T-cell (primary cell): ENCODE measurements around the gene CBLC. TPM values are rescaled to one million over a fixed set of nuclear protein-coding genes. Genes with fewer than 3 reads are reported as not detected.

ENCODE experiments used
- ATAC-seq, 4 experiments: fragments of 200-7000 bp in 3 of 4; fragments of 150-1000 bp in 1 of 4; cut with Tn5 transposase; replicated peaks in 1 of 4; 1 replicate in 3 of 4; 2 replicates in 1 of 4; pipeline ENCODE4 v1.10.0; 2021; ENCODE audit warnings: moderate library complexity in 3 of 4, mild to moderate bottlenecking in 2 of 4, moderate number of reproducible peaks in 1 of 4
- CTCF ChIA-PET, 2 donors: fragments of 300-600 bp; sonication (Branson Sonifier 250); formaldehyde crosslinking; loops; one replicate each; lab custom pipeline; 2022; ENCODE audit warnings: antibody characterized with exemption in 2 of 2; lab: Charles Lee
- POLR2A ChIA-PET, 2 donors: fragments of 300-600 bp; sonication (Branson Sonifier 250); formaldehyde crosslinking; loops; one replicate each; lab custom pipeline; 2022; ENCODE audit warnings: antibody characterized with exemption in 2 of 2; lab: Charles Lee
- DNase-seq, 35 experiments: peaks; one replicate each; pipeline versions ENCODE4 v3.0.0 to v3.0.0-alpha.2; 2013 to 2023
- H3K27ac ChIP-seq: one replicate; pipeline ENCODE4 v1.5.1; 2013; ENCODE audit warnings: low read length
- H3K27me3 ChIP-seq, 2 experiments: replicated peaks in 1 of 2; 1 replicate in 1 of 2; 2 replicates in 1 of 2; pipeline versions ENCODE4 v1.6.1 to v1.7.0; 2013; ENCODE audit warnings: low read length in 1 of 2, mixed read lengths in 1 of 2; ENCODE audit not compliant: control insufficient read depth in 2 of 2, insufficient read depth in 2 of 2; ENCODE audit errors: extremely low read depth in 1 of 2
- H3K36me3 ChIP-seq, 2 donors: 1 replicate in 1 of 2; 2 replicates in 1 of 2; pipeline versions ENCODE4 v1.6.1 to v1.7.0; 2013; ENCODE audit warnings: low read length in 1 of 2; ENCODE audit not compliant: control insufficient read depth in 2 of 2, insufficient read depth in 1 of 2; ENCODE audit errors: extremely low read depth in 1 of 2
- H3K4me1 ChIP-seq, 2 experiments: 1 replicate in 1 of 2; 2 replicates in 1 of 2; pipeline versions ENCODE4 v1.6.1 to v1.7.0; 2013; ENCODE audit warnings: low read length in 2 of 2, mixed read lengths in 1 of 2; ENCODE audit not compliant: insufficient read depth in 2 of 2, control insufficient read depth in 1 of 2; ENCODE audit errors: extremely low read depth in 1 of 2
- H3K4me3 ChIP-seq, 2 donors: 1 replicate in 1 of 2; 2 replicates in 1 of 2; pipeline versions ENCODE4 v1.5.1 to v1.7.0; 2013; ENCODE audit warnings: mild to moderate bottlenecking in 2 of 2, low read length in 1 of 2, moderate library complexity in 1 of 2; ENCODE audit not compliant: control insufficient read depth in 1 of 2; ENCODE audit errors: extremely low read depth in 1 of 2
- H3K9me3 ChIP-seq: 2 replicates; pipeline ENCODE4 v1.7.0; 2013
- H3K27ac Mint-ChIP-seq, 2 donors: one replicate each; pipeline ENCODE4 v1.8.0; 2020 to 2021; ENCODE audit warnings: mild to moderate bottlenecking in 2 of 2, mixed read lengths in 2 of 2
- H3K27me3 Mint-ChIP-seq, 2 donors: one replicate each; pipeline ENCODE4 v1.8.0; 2021 to 2022; ENCODE audit warnings: mixed read lengths in 2 of 2
- H3K36me3 Mint-ChIP-seq: one replicate; pipeline ENCODE4 v1.8.0; 2021; ENCODE audit warnings: mixed read lengths
- H3K4me1 Mint-ChIP-seq, 3 donors: one replicate each; pipeline ENCODE4 v1.8.0; 2020 to 2022; ENCODE audit warnings: mixed read lengths in 3 of 3, mild to moderate bottlenecking in 1 of 3
- H3K4me3 Mint-ChIP-seq, 3 donors: one replicate each; pipeline ENCODE4 v1.8.0; 2020 to 2022; ENCODE audit warnings: mild to moderate bottlenecking in 3 of 3, mixed read lengths in 3 of 3, moderate library complexity in 3 of 3
- H3K9me3 Mint-ChIP-seq, 3 donors: one replicate each; pipeline ENCODE4 v1.8.0; 2020 to 2022; ENCODE audit warnings: mixed read lengths in 3 of 3
- WGBS: methylation state at CpG from one replicate; pipeline ENCODE4 v1.1.5; 2013; ENCODE audit warnings: missing lambda C conversion rate; ENCODE audit not compliant: insufficient coverage; 5-methylcytosine and 5-hydroxymethylcytosine counted together
- total RNA-seq, 35 experiments: library from RNA in 6 of 35; stranded (reverse) in 6 of 35; fragments of 120-200 nt in 1 of 35; gene quantifications; one replicate each; pipeline versions ENCODE4 v1.2.1 to v1.2.4 and lab custom pipeline; 2013 to 2026

Gene CBLC
- total RNA-seq, 5 donors from 2014 or later (not counting 1 experiment from before 2014, with no cell fraction given), result 0.25 to 0.30 TPM; not detected in 3

DNA sequence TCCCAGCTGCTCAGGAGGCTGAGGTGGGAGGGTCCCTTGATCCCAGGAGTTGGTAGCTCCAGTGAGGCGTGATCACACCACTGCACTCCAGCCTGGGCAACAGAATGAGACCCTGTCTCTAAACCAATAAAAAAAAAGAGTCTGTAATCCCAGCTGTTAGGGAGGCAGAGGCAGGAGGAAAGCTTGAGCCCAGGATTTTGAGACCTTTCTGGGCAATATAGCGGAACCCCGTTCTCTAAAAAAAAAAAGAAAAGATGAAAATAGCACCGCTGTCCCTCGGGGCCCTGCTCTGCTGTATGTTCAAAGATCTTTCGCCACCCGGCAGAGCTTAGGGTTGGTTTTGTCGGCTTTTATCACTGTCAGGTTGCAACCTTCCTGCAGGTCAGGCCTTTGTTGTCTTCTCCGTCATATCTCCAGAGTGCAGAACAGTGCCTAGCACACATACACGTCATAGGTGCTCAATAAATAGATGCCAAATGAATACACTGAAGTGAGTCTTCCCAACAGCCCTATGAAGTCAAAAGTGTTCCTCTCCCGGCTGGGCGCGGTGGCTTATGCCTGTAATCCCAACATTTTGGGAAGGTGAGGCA lies 17.8 kb downstream of the CBLC start:
- Histone ChIP-seq H3K4me3 (no peak overlapping the region), H3K9me3 (no peaks in the 10 kb centered on the region), H3K4me1 (peaks cover 2 to 21% of the 10 kb centered on the region in 2 experiments), H3K27me3 (peaks cover 0 to 5% of the 10 kb centered on the region in 2 experiments), H3K36me3 (no peaks in the 10 kb centered on the region), H3K27ac (no peak overlapping the region)
- Mint-ChIP-seq H3K9me3 (no peaks in the 10 kb centered on the region), H3K27ac (no peak overlapping the region), H3K27me3 (no peaks in the 10 kb centered on the region), H3K36me3 (no peaks in the 10 kb centered on the region), H3K4me3 (no peak overlapping the region), H3K4me1 (peaks cover 15 to 32% (median 22%) of the 10 kb centered on the region in 3 donors)
- WGBS, result 92% methylated on average over 5 of the region's 13 CpGs
- POLR2A ChIA-PET, result no interaction called here
- CTCF ChIA-PET, result interaction anchor here (0.6 to 0.7 kb wide), 2 partner anchors 67 to 102 kb away, joined by 3 to 4 read pairs; no protein-coding TSS in a partner anchor
- ATAC-seq, result no peak
- DNase-seq, result no peak

DNA sequence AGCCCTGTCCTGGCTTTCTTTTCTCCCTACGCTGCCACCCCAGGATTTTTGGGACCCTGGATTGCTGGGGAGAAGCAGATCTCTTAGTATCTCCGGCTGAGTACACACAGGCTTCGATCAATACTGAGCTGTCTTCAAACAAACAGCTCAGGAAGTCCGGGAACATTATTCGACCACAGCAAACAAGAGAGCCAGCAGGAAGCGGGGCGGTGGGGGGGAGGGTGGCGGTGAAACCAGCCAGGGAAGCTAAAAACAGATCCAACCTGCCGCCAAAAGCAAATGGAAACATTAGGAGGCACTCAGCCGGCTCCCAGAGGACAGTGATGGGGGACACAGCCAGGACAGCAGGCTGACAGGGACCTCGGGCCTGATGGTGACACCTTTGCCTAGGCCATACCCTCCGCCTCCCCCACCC lies 19.0 kb downstream of the CBLC start:
- H3K27ac Mint-ChIP-seq, result peak overlapping the region; percentile 81 to 82
- peaks cover 15 to 32% (median 22%) of the 10 kb centered on the region in 3 donors for H3K4me1 Mint-ChIP-seq
- ATAC-seq (peak in 2 of 4 experiments; percentile 40 to 60), DNase-seq (peak in 5 of 35 experiments; percentile 2 to 23 (median 15))
- no peaks in the 10 kb centered on the region for H3K9me3 ChIP-seq
- H3K27ac ChIP-seq, result no peak overlapping the region
- WGBS, result 17% methylated on average over 7 of the region's 12 CpGs
- H3K27me3 ChIP-seq, result peaks cover 0 to 5% of the 10 kb centered on the region in 2 experiments
- CTCF ChIA-PET, result interaction anchor here in 1 of 2 donors (0.6 kb wide), 1 partner anchor 632 kb away, joined by 5 read pairs; the partner anchor contains the start of gene ZNF226
- no peaks in the 10 kb centered on the region for H3K9me3 Mint-ChIP-seq
- no peaks in the 10 kb centered on the region for H3K36me3 Mint-ChIP-seq
- POLR2A ChIA-PET, result interaction anchor here in 1 of 2 donors (0.6 kb wide), 1 partner anchor 49 kb away, joined by 4 read pairs; the partner anchor contains the start of gene NECTIN2
- H3K4me1 ChIP-seq, result peaks cover 2 to 21% of the 10 kb centered on the region in 2 experiments
- H3K36me3 ChIP-seq, result no peaks in the 10 kb centered on the region
- H3K4me3 ChIP-seq, result no peak overlapping the region
- peak overlapping the region in 2 of 3 donors; percentile 22 to 36 for H3K4me3 Mint-ChIP-seq
- no peaks in the 10 kb centered on the region for H3K27me3 Mint-ChIP-seq

DNA sequence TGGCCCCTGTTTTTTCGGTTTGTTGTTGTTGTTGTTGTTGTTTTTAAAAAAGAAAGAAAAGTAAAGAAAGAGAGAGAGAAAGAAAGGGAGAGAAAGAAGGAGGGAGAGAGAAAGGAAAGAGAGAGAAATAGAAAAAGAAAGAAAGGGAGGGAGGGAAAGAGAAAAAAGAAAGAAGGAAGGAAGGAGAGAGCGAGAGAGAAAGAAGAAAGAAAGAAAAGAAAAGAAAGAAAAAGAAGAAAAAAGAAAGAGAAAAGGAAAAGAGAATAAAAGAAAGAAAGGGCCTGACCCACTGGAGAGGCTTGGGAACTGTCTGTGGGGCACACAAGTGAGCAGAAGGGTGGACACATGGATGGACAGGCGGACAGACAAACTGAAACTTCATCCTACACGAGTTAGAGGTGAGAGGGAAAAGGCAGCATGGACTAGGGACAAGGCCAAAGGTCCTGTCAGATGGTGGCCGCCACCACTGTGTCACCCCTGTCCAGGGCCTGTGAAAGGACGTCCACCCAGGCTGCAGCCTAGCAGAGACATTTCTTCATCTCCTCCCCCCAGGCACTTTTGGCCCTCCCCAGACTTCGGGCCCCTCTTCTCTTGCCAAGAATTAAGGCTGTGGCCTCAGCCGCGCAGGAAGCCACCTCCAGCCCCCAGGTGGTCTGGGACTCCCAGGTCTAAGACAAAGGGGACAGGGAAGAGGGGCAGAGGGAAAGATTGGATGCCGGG lies 22.1 kb downstream of the CBLC start:
- peaks cover 0 to 5% of the 10 kb centered on the region in 2 donors for H3K27me3 Mint-ChIP-seq
- WGBS, result 100% methylated on average over 2 of the region's 10 CpGs
- CTCF ChIA-PET, result no interaction called here
- Histone ChIP-seq H3K27ac (no peak overlapping the region), H3K9me3 (no peaks in the 10 kb centered on the region), H3K36me3 (no peaks in the 10 kb centered on the region), H3K27me3 (peaks cover 0 to 4% of the 10 kb centered on the region in 2 experiments), H3K4me1 (peaks cover 2 to 21% of the 10 kb centered on the region in 2 experiments), H3K4me3 (no peak overlapping the region)
- ATAC-seq (no peak), DNase-seq (no peak)
- no peaks in the 10 kb centered on the region for H3K9me3 Mint-ChIP-seq
- peaks cover 15 to 32% (median 22%) of the 10 kb centered on the region in 3 donors for H3K4me1 Mint-ChIP-seq
- no peak overlapping the region for H3K4me3 Mint-ChIP-seq
- no peak overlapping the region for H3K27ac Mint-ChIP-seq
- POLR2A ChIA-PET, result no interaction called here
- no peaks in the 10 kb centered on the region for H3K36me3 Mint-ChIP-seq

DNA sequence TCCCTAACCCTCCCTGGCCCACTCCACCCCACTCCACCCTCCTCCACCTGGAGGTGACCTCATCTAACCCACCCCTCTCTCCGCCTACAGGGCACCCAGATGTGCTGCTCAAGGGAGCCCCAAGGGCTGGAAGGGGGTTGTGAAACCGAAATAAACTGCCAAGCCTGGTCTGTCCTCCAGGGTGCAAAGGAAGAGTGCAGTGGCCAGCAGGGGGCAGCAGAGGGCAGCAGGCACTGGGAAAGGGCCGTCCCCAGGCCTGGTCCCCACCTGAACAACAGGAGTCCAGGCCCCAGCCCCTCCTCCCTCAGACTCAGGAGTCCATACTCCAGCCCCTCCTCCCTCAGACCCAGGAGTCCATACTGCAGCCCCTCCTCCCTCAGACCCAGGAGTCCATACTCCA lies 22.8 kb downstream of the CBLC start:
- ChIA-PET POLR2A (no interaction called here), CTCF (no interaction called here)
- Mint-ChIP-seq H3K4me3 (no peak overlapping the region), H3K27ac (no peak overlapping the region), H3K9me3 (no peaks in the 10 kb centered on the region), H3K27me3 (peaks cover 0 to 5% of the 10 kb centered on the region in 2 donors), H3K36me3 (no peaks in the 10 kb centered on the region), H3K4me1 (peaks cover 15 to 32% (median 22%) of the 10 kb centered on the region in 3 donors)
- no peak overlapping the region for H3K27ac ChIP-seq
- H3K9me3 ChIP-seq, result no peaks in the 10 kb centered on the region
- no peak overlapping the region for H3K4me3 ChIP-seq
- ATAC-seq (peak; percentile 83 to 97 (median 86)), DNase-seq (peak; percentile 37 to 87 (median 74))
- no peaks in the 10 kb centered on the region for H3K36me3 ChIP-seq
- peaks cover 2 to 20% of the 10 kb centered on the region in 2 experiments for H3K4me1 ChIP-seq
- H3K27me3 ChIP-seq, result peaks cover 0 to 4% of the 10 kb centered on the region in 2 experiments
- 0% methylated on average over 2 of the region's 3 CpGs for WGBS

DNA sequence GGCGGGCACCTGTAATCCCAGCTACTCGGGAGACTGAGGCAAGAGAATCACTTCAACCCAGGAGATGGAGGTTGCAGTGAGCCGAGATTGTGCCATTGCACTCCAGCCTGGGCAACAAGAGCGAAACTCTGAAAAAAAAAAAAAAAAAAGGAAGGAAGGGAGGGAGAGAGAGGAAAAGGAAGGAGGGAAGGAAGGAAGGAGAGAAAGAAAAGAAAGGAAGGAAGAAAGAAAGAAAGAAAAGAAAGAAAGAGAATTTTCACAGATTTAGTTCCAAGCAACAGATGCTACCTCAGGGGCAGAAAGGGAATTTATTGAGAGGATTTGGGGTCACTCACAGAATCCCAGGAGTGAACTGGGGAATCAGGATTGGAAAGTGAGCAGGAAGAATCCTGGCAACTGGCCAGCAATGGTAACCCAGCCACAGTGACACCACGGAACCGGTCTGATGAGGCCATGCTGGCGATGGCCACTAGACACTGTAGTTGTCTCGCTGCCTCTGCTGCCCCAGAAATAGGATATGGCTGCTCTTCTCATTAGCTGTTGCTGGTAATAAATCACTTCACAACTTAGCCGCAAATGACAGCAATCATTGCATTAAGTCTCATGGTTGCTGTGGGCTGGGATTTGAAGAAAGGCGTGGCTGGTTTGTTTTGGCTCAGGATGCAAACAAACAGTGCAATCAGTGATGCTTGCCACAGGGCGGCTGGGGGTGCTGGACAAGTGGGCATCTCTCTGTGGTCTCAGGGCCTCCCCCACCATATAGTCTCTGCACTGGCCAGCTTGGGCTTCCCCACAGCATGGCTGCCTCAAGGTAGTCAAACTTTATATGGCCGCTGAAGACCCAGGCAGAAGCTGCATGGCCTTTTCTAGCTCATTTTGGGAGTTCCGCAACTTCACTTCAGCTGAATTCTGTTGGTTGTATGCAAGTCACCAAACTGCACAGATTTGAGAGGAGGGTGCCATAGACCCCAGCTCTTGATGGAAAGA lies 26.0 kb downstream of the CBLC start:
- POLR2A ChIA-PET, result interaction anchor here in 1 of 2 donors (0.6 kb wide), 1 partner anchor 38 kb away, joined by 3 read pairs; no protein-coding TSS in a partner anchor
- H3K4me3 ChIP-seq, result no peak overlapping the region
- CTCF ChIA-PET, result no interaction called here
- Mint-ChIP-seq H3K27ac (no peak overlapping the region), H3K4me1 (peaks cover 3 to 12% (median 5%) of the 10 kb centered on the region in 3 donors), H3K9me3 (no peaks in the 10 kb centered on the region), H3K27me3 (peaks cover 0 to 13% of the 10 kb centered on the region in 2 donors), H3K4me3 (no peak overlapping the region), H3K36me3 (no peaks in the 10 kb centered on the region)
- no peak for ATAC-seq
- peaks cover 0 to 7% of the 10 kb centered on the region in 2 experiments for H3K4me1 ChIP-seq
- no peaks in the 10 kb centered on the region for H3K36me3 ChIP-seq
- H3K27me3 ChIP-seq, result peaks cover 0 to 22% of the 10 kb centered on the region in 2 experiments
- WGBS, result 92% methylated on average over 9 of the region's 13 CpGs
- H3K9me3 ChIP-seq, result no peaks in the 10 kb centered on the region
- H3K27ac ChIP-seq, result no peak overlapping the region
- DNase-seq, result no peak
